Tibial nerve (tissue), 4 donors: ENCODE measurements around the gene LAMB1. TPM values are rescaled to one million over a fixed set of nuclear protein-coding genes. Genes with fewer than 3 reads are reported as not detected.

ENCODE experiments used
- DNase-seq, 2 donors: peaks; one replicate each; pipeline ENCODE4 v3.0.0-alpha.2; 2019; ENCODE audit warnings: low spot score in 2 of 2
- H3K27ac ChIP-seq, 4 donors: fragments of 200-600 bp; sonication (generic) in 3 of 4; one replicate each; pipeline ENCODE4 v1.5.1; 2017 to 2019; ENCODE audit warnings: mild to moderate bottlenecking in 1 of 4
- H3K27me3 ChIP-seq, 2 donors: fragments of 200-600 bp; sonication (generic) in 1 of 2; one replicate each; pipeline versions ENCODE4 v1.5.1 to v1.6.0; 2017 to 2019
- H3K36me3 ChIP-seq, 3 donors: fragments of 200-600 bp; sonication (generic); one replicate each; pipeline ENCODE4 v1.5.1; 2018 to 2019
- H3K4me1 ChIP-seq, 4 donors: fragments of 200-600 bp; sonication (generic) in 3 of 4; one replicate each; pipeline ENCODE4 v1.5.1; 2017 to 2019
- H3K4me3 ChIP-seq, 4 donors: fragments of 200-600 bp; sonication (generic) in 3 of 4; one replicate each; pipeline ENCODE4 v1.5.1; 2017 to 2019; ENCODE audit warnings: mild to moderate bottlenecking in 1 of 4, moderate library complexity in 1 of 4
- H3K9me3 ChIP-seq, 4 donors: fragments of 200-600 bp; sonication (generic) in 3 of 4; one replicate each; pipeline ENCODE4 v1.5.1; 2017 to 2019
- EP300 ChIP-seq, 2 donors: sonication (generic); formaldehyde crosslinking; IDR thresholded peaks; one replicate each; pipeline ENCODE4 v1.6.1; 2017; ENCODE audit warnings: antibody characterized with exemption in 2 of 2, mild to moderate bottlenecking in 1 of 2
- POLR2A ChIP-seq, 2 donors: fragments of 450-650 bp; IDR thresholded peaks; one replicate each; pipeline ENCODE4 v1.6.1; 2017; ENCODE audit warnings: antibody characterized with exemption in 2 of 2, mild to moderate bottlenecking in 2 of 2, moderate library complexity in 2 of 2
- WGBS, 2 donors: methylation state at CpG; one replicate each; pipeline ENCODE4 v1.1.5; 2018; 5-methylcytosine and 5-hydroxymethylcytosine counted together
- total RNA-seq, 4 donors: library from RNA; depleted of rRNA; stranded (reverse); fragments of >200 nt; gene quantifications; one replicate each; pipeline ENCODE4 v1.1.0, GENCODE V29; 2016
- TF ChIP-seq, protein P1 (sequence below), 5 experiments: fragments of 200-600 bp in 3 of 5; fragments of 450-650 bp in 2 of 5; sonication (generic) in 3 of 5; IDR thresholded peaks; one replicate each; pipeline ENCODE4 v1.5.1; 2016 to 2019; ENCODE audit warnings: antibody characterized with exemption in 5 of 5, mild to moderate bottlenecking in 3 of 5, moderate library complexity in 2 of 5

Gene LAMB1
- total RNA-seq, 4 donors from 2014 or later = 232 to 563 (median 357) TPM

DNA sequence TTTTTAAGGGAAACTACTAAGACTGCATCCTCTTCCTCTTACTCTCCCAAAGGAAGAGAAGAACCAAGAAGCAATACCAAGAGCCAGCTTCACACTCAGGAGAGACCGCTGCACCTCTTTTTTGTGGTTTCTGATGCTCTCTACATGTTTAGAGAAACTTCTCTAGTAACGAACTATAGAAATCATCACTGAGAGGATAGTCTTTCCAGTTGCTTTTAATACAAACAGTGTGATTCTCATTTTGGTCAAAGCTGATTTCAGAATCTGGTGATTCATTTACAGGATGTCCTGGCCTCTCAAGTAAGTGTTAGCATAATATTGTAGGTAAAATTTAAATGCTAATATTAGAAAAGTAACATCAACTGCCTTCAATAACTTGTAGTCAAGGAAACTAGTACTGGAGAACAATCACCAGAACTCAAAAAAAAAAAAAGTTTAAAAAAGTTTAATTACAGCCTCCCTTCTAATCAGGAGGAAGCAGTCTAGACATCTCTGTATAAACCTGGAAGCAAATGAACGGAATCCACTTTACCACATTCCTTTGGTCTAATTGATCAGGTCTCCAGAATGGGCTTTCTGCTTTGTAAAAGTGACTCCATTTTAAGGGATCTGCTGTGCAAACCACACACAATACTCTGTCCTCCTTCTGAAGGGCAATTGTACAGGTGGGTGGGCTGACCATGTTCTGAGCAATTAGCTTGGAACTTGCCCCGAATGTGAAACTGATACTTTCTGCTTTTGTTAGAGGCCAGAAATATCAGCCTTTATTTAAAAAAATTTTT, 3.0 kb downstream of the LAMB1 start:
- DNase-seq = no peak
- Histone ChIP-seq H3K27ac (peak overlapping the region; percentile 29 to 91 (median 86)), H3K36me3 (peaks cover 0 to 13% (median 0%) of the 10 kb centered on the region in 3 donors), H3K27me3 (no peaks in the 10 kb centered on the region), H3K4me3 (peak overlapping the region in 2 of 4 donors; percentile 82 to 90), H3K4me1 (peaks cover 1 to 81% (median 35%) of the 10 kb centered on the region in 4 donors), H3K9me3 (no peaks in the 10 kb centered on the region)
- TF ChIP-seq, protein P1, sequence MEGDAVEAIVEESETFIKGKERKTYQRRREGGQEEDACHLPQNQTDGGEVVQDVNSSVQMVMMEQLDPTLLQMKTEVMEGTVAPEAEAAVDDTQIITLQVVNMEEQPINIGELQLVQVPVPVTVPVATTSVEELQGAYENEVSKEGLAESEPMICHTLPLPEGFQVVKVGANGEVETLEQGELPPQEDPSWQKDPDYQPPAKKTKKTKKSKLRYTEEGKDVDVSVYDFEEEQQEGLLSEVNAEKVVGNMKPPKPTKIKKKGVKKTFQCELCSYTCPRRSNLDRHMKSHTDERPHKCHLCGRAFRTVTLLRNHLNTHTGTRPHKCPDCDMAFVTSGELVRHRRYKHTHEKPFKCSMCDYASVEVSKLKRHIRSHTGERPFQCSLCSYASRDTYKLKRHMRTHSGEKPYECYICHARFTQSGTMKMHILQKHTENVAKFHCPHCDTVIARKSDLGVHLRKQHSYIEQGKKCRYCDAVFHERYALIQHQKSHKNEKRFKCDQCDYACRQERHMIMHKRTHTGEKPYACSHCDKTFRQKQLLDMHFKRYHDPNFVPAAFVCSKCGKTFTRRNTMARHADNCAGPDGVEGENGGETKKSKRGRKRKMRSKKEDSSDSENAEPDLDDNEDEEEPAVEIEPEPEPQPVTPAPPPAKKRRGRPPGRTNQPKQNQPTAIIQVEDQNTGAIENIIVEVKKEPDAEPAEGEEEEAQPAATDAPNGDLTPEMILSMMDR (IDR thresholded peaks at IDR 0.05) = no peak
- TF ChIP-seq EP300 (IDR thresholded peaks at IDR 0.05) (no peak), POLR2A (IDR thresholded peaks at IDR 0.05) (no peak)
- 44 to 52% methylated on average over 4 of the region's 4 CpGs for WGBS, 2 donors

DNA sequence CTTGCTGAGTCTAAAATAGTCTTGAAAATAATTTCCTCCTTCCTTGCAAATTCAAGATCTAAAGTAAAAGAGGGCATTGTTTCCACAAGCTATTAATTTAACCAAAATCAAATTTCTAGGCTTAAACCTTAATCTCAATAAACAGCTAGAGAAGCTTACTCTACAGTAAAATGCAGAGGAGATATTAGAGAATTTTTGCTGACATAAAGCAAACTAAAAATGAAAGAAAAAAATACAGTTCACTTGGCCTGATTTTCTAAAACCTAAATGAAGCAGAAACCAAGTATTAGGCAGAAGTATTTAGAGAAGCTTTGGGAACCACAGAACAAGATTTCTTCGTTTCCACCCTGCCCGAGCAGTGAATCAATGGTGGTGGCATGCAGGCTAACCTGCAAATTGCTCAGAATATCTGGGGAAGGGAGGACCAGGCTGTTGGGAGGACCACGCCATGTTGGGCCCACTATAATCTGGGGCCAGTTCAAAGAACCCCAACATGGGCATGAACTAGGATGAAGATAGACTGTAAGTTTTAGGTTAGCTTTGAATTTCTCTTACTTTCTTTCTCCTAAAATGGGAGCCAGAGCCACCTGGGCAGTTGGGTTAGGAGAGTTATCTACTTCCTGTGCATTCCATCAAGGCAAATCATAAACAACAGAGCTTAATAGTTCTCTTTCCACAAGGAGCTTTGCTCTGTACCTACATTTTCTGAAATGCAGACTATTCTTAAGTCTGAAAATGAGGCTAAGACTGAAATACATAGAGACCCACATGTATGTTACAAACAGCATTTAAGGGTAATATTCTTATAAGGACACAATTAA, 4.1 kb downstream of the LAMB1 start:
- no peak for DNase-seq
- peak overlapping the region; percentile 9 to 91 (median 63) for H3K27ac ChIP-seq
- TF ChIP-seq POLR2A (IDR thresholded peaks at IDR 0.05) = no peak
- TF ChIP-seq EP300 (IDR thresholded peaks at IDR 0.05) = no peak
- TF ChIP-seq, protein P1 (IDR thresholded peaks at IDR 0.05) = no peak
- H3K4me1 ChIP-seq = peaks cover 4 to 83% (median 41%) of the 10 kb centered on the region in 4 donors
- H3K4me3 ChIP-seq = peak overlapping the region in 2 of 4 donors; percentile 10 to 90
- no peaks in the 10 kb centered on the region for H3K9me3 ChIP-seq
- WGBS, 2 donors = 42 to 48% methylated on average over 3 of the region's 3 CpGs
- peaks cover 0 to 13% (median 0%) of the 10 kb centered on the region in 3 donors for H3K36me3 ChIP-seq
- H3K27me3 ChIP-seq = no peaks in the 10 kb centered on the region

DNA sequence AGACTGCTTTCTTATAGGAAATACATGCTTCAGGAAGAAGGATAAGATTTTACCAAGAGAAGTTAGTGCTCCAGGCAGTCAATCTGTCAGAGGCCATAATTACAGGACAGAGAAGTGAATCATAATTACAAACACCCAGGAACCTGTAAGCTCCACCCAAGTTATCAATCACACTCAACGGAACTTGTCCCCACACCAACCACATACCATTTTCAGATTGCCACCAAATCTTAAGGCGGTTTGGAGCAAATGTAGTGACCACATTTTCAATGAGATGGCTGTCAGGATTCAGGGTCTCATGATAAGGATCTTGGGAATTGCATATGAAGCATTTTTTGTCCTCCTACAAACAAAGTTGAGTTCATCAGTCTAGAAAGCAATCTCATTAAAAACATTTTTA, 4.8 kb downstream of the LAMB1 start:
- WGBS, 2 donors = 31 to 60% methylated on average over 2 of the region's 2 CpGs
- Histone ChIP-seq H3K9me3 (no peaks in the 10 kb centered on the region), H3K27me3 (no peaks in the 10 kb centered on the region), H3K4me3 (no peak overlapping the region), H3K27ac (peak overlapping the region in 3 of 4 donors; percentile 38 to 91 (median 88)), H3K36me3 (peaks cover 0 to 19% (median 0%) of the 10 kb centered on the region in 3 donors), H3K4me1 (peaks cover 4 to 83% (median 42%) of the 10 kb centered on the region in 4 donors)
- TF ChIP-seq EP300 (IDR thresholded peaks at IDR 0.05) (no peak), POLR2A (IDR thresholded peaks at IDR 0.05) (no peak)
- TF ChIP-seq, protein P1 (IDR thresholded peaks at IDR 0.05) = no peak
- DNase-seq = no peak

DNA sequence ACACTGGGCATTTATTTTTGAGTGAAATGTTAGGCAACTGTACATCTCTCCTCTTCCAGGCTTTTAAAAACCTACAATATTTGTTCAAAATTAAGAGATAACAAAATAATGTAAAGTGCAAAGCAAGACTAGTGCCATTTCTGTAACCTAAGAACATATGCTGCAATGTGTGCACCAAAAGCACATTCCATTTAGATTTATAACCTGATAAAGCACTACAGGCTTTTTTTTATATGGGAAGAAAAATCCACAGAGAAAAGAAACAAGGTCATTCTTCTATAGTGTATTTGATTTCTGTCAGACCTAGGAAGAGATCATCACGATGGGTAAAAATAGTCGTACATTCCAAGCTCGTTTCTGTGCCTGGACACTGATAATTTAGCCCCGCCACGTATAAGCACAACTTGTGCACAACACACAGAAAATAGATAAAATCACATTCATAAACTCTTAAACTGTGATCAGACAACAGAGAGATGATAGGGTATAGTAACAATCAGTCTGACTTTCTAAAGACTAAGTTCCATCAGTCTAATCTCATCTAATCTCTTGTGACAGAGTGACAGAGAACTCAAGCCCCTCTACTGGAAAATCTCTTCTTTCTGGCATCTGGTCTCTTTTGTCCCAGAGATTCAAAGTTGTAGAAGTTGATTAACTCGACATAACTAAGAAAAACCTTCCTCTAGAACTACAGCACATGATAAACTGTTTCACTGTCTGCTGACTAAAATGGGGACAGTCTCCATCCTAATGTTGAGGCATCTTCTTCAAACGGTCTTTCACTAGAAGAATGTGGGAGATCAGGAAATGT, 6.7 kb downstream of the LAMB1 start:
- Histone ChIP-seq H3K36me3 (peaks cover 0 to 32% (median 0%) of the 10 kb centered on the region in 3 donors), H3K27ac (peak overlapping the region in 3 of 4 donors; percentile 68 to 91 (median 88)), H3K27me3 (no peaks in the 10 kb centered on the region), H3K9me3 (no peaks in the 10 kb centered on the region), H3K4me3 (peak overlapping the region in 1 of 4 donors; percentile 7), H3K4me1 (peaks cover 4 to 94% (median 47%) of the 10 kb centered on the region in 4 donors)
- TF ChIP-seq POLR2A (IDR thresholded peaks at IDR 0.05) = no peak
- TF ChIP-seq EP300 (IDR thresholded peaks at IDR 0.05) = no peak
- TF ChIP-seq, protein P1 (IDR thresholded peaks at IDR 0.05) = no peak
- DNase-seq = no peak
- 36 to 45% methylated on average over 7 of the region's 7 CpGs for WGBS, 2 donors
